ENCODE measurements around the gene BDKRB2. TPM values are rescaled to one million over a fixed set of nuclear protein-coding genes. Genes with fewer than 3 reads are reported as not detected.
A peak's percentile ranks its signal among the peaks of the same experiment; 100 is the strongest.

The BDKRB2 gene
- total RNA-seq, 1 experiment from 2014 or later = 0.49 TPM

DNA sequence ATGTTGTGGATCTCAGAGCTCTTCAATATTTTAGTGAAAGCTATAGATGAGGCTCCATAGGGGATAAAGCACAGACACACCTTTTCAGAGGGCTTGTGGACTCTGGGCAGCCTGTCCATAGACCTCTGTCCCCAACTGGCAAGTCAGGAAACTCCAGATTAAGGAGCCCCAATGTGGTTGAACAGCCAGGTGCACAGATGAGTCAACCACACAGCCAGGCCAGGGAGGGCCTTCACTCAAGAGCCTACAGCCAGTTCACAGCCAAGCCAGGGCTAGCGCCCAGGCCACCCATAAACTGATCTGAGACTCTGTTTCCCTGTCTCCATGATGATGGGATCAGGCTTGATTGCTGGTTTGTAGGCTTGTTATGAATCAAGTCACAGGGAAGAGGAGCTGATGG, 1.0 kb upstream of the BDKRB2 start:
- H3K27ac ChIP-seq (ENCODE audit: low read depth, low read length) = no peak overlapping the region
- CTCF ChIA-PET = no interaction called here
- no peaks in the 10 kb centered on the region for H4K20me1 ChIP-seq (ENCODE audit: insufficient read depth)
- H3K9me3 ChIP-seq (ENCODE audit: control insufficient read depth in 1 of 2, insufficient read depth in 1 of 2, low read depth in 1 of 2, low read length in 2 of 2) = no peaks in the 10 kb centered on the region
- H3K36me3 ChIP-seq (ENCODE audit: control insufficient read depth in 1 of 2, insufficient read depth in 2 of 2, low read length in 2 of 2) = no peaks in the 10 kb centered on the region
- no peak overlapping the region for H3K4me2 ChIP-seq (ENCODE audit: low read length)
- no peaks in the 10 kb centered on the region for H3K9me2 ChIP-seq (ENCODE audit: insufficient read depth)
- H2AFZ ChIP-seq (ENCODE audit: low read depth, low read length, poor library complexity, severe bottlenecking) = no peak overlapping the region
- H3K9ac ChIP-seq (ENCODE audit: low read length) = no peak overlapping the region
- ATAC-seq (no peak), DNase-seq (ENCODE audit: low read depth, low spot score) (no peak)
- POLR2A ChIA-PET = no interaction called here
- H3K4me3 ChIP-seq (replicated peaks in 1 of 2; ENCODE audit: low read depth in 1 of 2, low read length in 2 of 2) = no peak overlapping the region
- no peak for TF ChIP-seq SRF (IDR thresholded peaks at IDR 0.05; ENCODE audit: low read depth)
- RAD21 ChIA-PET (ENCODE audit: low non-redundant PET in 1 of 2, low total read pairs in 2 of 2, uncharacterized antibody in 2 of 2, unreplicated experiment in 2 of 2) = no interaction called here
- H3K27me3 ChIP-seq (ENCODE audit: insufficient read depth, low read length) = no peaks in the 10 kb centered on the region
- no TSS peak for BruUV-seq (replicated peaks)
- intact Hi-C loops (cut with micrococcal nuclease) = no loop called here
- H3K79me2 ChIP-seq (ENCODE audit: insufficient read depth, low read length) = no peaks in the 10 kb centered on the region
- H3K4me1 ChIP-seq (ENCODE audit: control insufficient read depth in 1 of 2, insufficient read depth in 2 of 2, low read length in 2 of 2) = peaks cover 15 to 28% of the 10 kb centered on the region in 2 experiments; a peak in 3 of 4 replicates

- Histone ChIP-seq H2AFZ (ENCODE audit: low read depth, low read length, poor library complexity, severe bottlenecking) (peak overlapping the region; percentile 22), H3K9ac (ENCODE audit: low read length) (peak overlapping the region; percentile 27; the same call in 1 of the 2 replicates), H3K4me2 (ENCODE audit: low read length) (peak overlapping the region; percentile 94), H3K4me1 (ENCODE audit: control insufficient read depth in 1 of 2, insufficient read depth in 2 of 2, low read length in 2 of 2) (peaks cover 15 to 28% of the 10 kb centered on the region in 2 experiments; a peak in 3 of 4 replicates), H3K27me3 (ENCODE audit: insufficient read depth, low read length) (no peaks in the 10 kb centered on the region), H4K20me1 (ENCODE audit: insufficient read depth) (no peaks in the 10 kb centered on the region), H3K79me2 (ENCODE audit: insufficient read depth, low read length) (no peaks in the 10 kb centered on the region), H3K9me3 (ENCODE audit: control insufficient read depth in 1 of 2, insufficient read depth in 1 of 2, low read depth in 1 of 2, low read length in 2 of 2) (no peaks in the 10 kb centered on the region), H3K27ac (ENCODE audit: low read depth, low read length) (no peak overlapping the region), H3K36me3 (ENCODE audit: control insufficient read depth in 1 of 2, insufficient read depth in 2 of 2, low read length in 2 of 2) (no peaks in the 10 kb centered on the region), H3K9me2 (ENCODE audit: insufficient read depth) (no peaks in the 10 kb centered on the region), H3K4me3 (replicated peaks in 1 of 2; ENCODE audit: low read depth in 1 of 2, low read length in 2 of 2) (peak overlapping the region; percentile 27 to 61)
- TF ChIP-seq ZNF274 (IDR thresholded peaks at IDR 0.05; ENCODE audit: low read depth, low read length) (no peak), POLR2A (IDR thresholded peaks at IDR 0.05; ENCODE audit: borderline replicate concordance, extremely low read depth, insufficient read depth, insufficient read length) (no peak), FOSL1 (IDR thresholded peaks at IDR 0.05; ENCODE audit: low read depth) (no peak), ELF1 (IDR thresholded peaks at IDR 0.05; ENCODE audit: borderline replicate concordance, low read depth) (no peak), ZBTB33 (IDR thresholded peaks at IDR 0.05; ENCODE audit: extremely low read depth, insufficient replicate concordance, low read length) (no peak), CBX3 (IDR thresholded peaks at IDR 0.05; ENCODE audit: low read depth) (no peak), REST (IDR thresholded peaks at IDR 0.05; ENCODE audit: low read depth) (no peak)
- TF ChIP-seq, protein P1, sequence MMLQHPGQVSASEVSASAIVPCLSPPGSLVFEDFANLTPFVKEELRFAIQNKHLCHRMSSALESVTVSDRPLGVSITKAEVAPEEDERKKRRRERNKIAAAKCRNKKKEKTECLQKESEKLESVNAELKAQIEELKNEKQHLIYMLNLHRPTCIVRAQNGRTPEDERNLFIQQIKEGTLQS (IDR thresholded peaks at IDR 0.05) = no peak
- CTCF ChIA-PET = interaction anchor here (0.8 kb wide), 1 partner anchor 25 kb away, joined by 4 read pairs; no protein-coding TSS in a partner anchor
- POLR2A ChIA-PET = interaction anchor here (0.7 to 1.0 kb wide), 2 partner anchors 9 to 56 kb away, joined by 3 read pairs; no protein-coding TSS in a partner anchor
- intact Hi-C loops (cut with micrococcal nuclease) = no loop called here
- TSS peak; percentile 81 for BruUV-seq (replicated peaks)
- DNase-seq (ENCODE audit: low read depth, low spot score) (no peak), ATAC-seq (peak; percentile 36)
- RAD21 ChIA-PET (ENCODE audit: low non-redundant PET in 1 of 2, low total read pairs in 2 of 2, uncharacterized antibody in 2 of 2, unreplicated experiment in 2 of 2) = no interaction called here
Observed at GRCh38 chr14:96205059-96205977, 679 bp downstream of the BDKRB2 start.

Data from HCT116 (cell line).